ENCODE results near the gene PACSIN3. TPM values are rescaled to one million over a fixed set of nuclear protein-coding genes. Genes with fewer than 3 reads are reported as not detected.

PACSIN3 gene
- total RNA-seq, 1 experiment from 2014 or later: 76.7 TPM

DNA sequence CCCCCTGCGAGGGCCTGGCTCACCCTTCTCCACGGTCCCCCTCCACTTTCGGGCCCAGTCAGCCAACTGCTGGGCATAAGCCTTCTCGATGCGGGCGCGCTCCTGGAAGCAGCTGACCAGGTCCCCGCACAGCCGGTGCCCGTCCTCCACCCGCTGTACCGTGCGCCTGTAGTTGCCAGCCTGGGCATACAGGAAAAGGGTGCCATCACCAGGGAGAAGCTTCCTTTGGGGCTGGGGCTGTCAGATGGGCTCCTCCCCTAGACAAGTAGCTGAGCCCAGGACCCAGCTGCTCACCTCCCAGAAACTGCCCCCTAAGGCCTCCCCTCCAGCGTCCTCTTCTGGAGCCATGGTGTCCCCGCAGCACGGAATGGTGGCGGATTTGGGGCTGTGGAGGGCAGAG, 3.9 kb downstream of the PACSIN3 start:
- no TSS peak for BruUV-seq (replicated peaks)
- Mint-ChIP-seq H3K27ac (ENCODE audit: unreplicated experiment) (no peak overlapping the region), H3K4me1 (ENCODE audit: low read depth, unreplicated experiment) (peaks cover 6% of the 10 kb centered on the region), H3K9me3 (ENCODE audit: unreplicated experiment) (no peaks in the 10 kb centered on the region), H3K27me3 (ENCODE audit: insufficient read depth, unreplicated experiment) (no peaks in the 10 kb centered on the region), H3K36me3 (ENCODE audit: insufficient read depth, unreplicated experiment) (peaks cover 36% of the 10 kb centered on the region), H3K4me3 (ENCODE audit: unreplicated experiment) (no peak overlapping the region)
- Histone ChIP-seq H3K4me1 (peaks cover 13% of the 10 kb centered on the region), H3K36me3 (ENCODE audit: control insufficient read depth, insufficient read depth, low read length) (peaks cover 5% of the 10 kb centered on the region), H3K9me3 (no peaks in the 10 kb centered on the region), H3K27me3 (replicated peaks; ENCODE audit: control insufficient read depth, insufficient read depth, low read length) (no peaks in the 10 kb centered on the region), H3K4me3 (ENCODE audit: low read depth, low read length) (no peak overlapping the region)
- ChIA-PET CTCF (no interaction called here), POLR2A (no interaction called here)
- intact Hi-C loops (cut with micrococcal nuclease; ENCODE audit: unreplicated experiment): no loop called here
- TF ChIP-seq, protein P1, sequence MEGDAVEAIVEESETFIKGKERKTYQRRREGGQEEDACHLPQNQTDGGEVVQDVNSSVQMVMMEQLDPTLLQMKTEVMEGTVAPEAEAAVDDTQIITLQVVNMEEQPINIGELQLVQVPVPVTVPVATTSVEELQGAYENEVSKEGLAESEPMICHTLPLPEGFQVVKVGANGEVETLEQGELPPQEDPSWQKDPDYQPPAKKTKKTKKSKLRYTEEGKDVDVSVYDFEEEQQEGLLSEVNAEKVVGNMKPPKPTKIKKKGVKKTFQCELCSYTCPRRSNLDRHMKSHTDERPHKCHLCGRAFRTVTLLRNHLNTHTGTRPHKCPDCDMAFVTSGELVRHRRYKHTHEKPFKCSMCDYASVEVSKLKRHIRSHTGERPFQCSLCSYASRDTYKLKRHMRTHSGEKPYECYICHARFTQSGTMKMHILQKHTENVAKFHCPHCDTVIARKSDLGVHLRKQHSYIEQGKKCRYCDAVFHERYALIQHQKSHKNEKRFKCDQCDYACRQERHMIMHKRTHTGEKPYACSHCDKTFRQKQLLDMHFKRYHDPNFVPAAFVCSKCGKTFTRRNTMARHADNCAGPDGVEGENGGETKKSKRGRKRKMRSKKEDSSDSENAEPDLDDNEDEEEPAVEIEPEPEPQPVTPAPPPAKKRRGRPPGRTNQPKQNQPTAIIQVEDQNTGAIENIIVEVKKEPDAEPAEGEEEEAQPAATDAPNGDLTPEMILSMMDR (IDR thresholded peaks at IDR 0.05; ENCODE audit: insufficient read depth in 1 of 2, low read depth in 1 of 2, low read length in 1 of 2, severe bottlenecking in 1 of 2, unreplicated experiment in 1 of 2): no peak
- DNase-seq: no peak

- BruUV-seq (replicated peaks): no TSS peak
- Mint-ChIP-seq H3K4me3 (ENCODE audit: unreplicated experiment) (no peak overlapping the region), H3K4me1 (ENCODE audit: low read depth, unreplicated experiment) (peaks cover 10% of the 10 kb centered on the region), H3K27ac (ENCODE audit: unreplicated experiment) (no peak overlapping the region), H3K27me3 (ENCODE audit: insufficient read depth, unreplicated experiment) (no peaks in the 10 kb centered on the region), H3K9me3 (ENCODE audit: unreplicated experiment) (no peaks in the 10 kb centered on the region), H3K36me3 (ENCODE audit: insufficient read depth, unreplicated experiment) (peaks cover 47% of the 10 kb centered on the region)
- H3K4me1 ChIP-seq: peaks cover 14% of the 10 kb centered on the region
- H3K27me3 ChIP-seq (replicated peaks; ENCODE audit: control insufficient read depth, insufficient read depth, low read length): no peaks in the 10 kb centered on the region
- CTCF ChIA-PET: interaction anchor here (0.6 to 0.9 kb wide), 2 partner anchors 53 to 174 kb away, joined by 3 to 4 read pairs; no protein-coding TSS in a partner anchor
- no peak for DNase-seq
- TF ChIP-seq, protein P1 (IDR thresholded peaks at IDR 0.05; ENCODE audit: insufficient read depth in 1 of 2, low read depth in 1 of 2, low read length in 1 of 2, severe bottlenecking in 1 of 2, unreplicated experiment in 1 of 2): no peak
- peaks cover 5% of the 10 kb centered on the region for H3K36me3 ChIP-seq (ENCODE audit: control insufficient read depth, insufficient read depth, low read length)
- H3K9me3 ChIP-seq: no peaks in the 10 kb centered on the region
- POLR2A ChIA-PET: no interaction called here
- intact Hi-C loops (cut with micrococcal nuclease; ENCODE audit: unreplicated experiment): no loop called here
- no peak overlapping the region for H3K4me3 ChIP-seq (ENCODE audit: low read depth, low read length)
These were observed 5.0 kb downstream of the PACSIN3 start for GRCh38 chr11:47181271-47181670.

- H3K4me3 ChIP-seq (ENCODE audit: low read depth, low read length): no peak overlapping the region
- DNase-seq: no peak
- CTCF ChIA-PET: interaction anchor here (0.9 to 2.6 kb wide), 11 partner anchors 7 to 175 kb away, joined by 3 to 13 read pairs (median 5); partner anchors contain the start of genes DDB2 and NR1H3
These were observed 6.0 kb downstream of the PACSIN3 start for GRCh38 chr11:47180006-47180787.

More at GRCh38 chr11:47180006-47180787, 6.0 kb downstream of the PACSIN3 start:
- Mint-ChIP-seq H3K4me3 (ENCODE audit: unreplicated experiment) (no peak overlapping the region), H3K36me3 (ENCODE audit: insufficient read depth, unreplicated experiment) (peaks cover 49% of the 10 kb centered on the region), H3K4me1 (ENCODE audit: low read depth, unreplicated experiment) (peaks cover 20% of the 10 kb centered on the region), H3K9me3 (ENCODE audit: unreplicated experiment) (no peaks in the 10 kb centered on the region), H3K27me3 (ENCODE audit: insufficient read depth, unreplicated experiment) (no peaks in the 10 kb centered on the region), H3K27ac (ENCODE audit: unreplicated experiment) (peak overlapping the region; percentile 43)
- TF ChIP-seq, protein P1 (IDR thresholded peaks at IDR 0.05; ENCODE audit: insufficient read depth in 1 of 2, low read depth in 1 of 2, low read length in 1 of 2, severe bottlenecking in 1 of 2, unreplicated experiment in 1 of 2): no peak
- no TSS peak for BruUV-seq (replicated peaks)
- peaks cover 5% of the 10 kb centered on the region for H3K36me3 ChIP-seq (ENCODE audit: control insufficient read depth, insufficient read depth, low read length)
- intact Hi-C loops (cut with micrococcal nuclease; ENCODE audit: unreplicated experiment): no loop called here
- H3K4me1 ChIP-seq: peaks cover 14% of the 10 kb centered on the region
- H3K9me3 ChIP-seq: no peaks in the 10 kb centered on the region
- POLR2A ChIA-PET: interaction anchor here (1.0 to 1.1 kb wide), 2 partner anchors 34 to 69 kb away, joined by 3 to 7 read pairs; partner anchors contain the start of gene ACP2
- no peaks in the 10 kb centered on the region for H3K27me3 ChIP-seq (replicated peaks; ENCODE audit: control insufficient read depth, insufficient read depth, low read length)

Data from Caco-2 (cell line).